ENCODE data around the gene GCNT2.
"Not testable (repeated sequence)": the region's sequence is repeated elsewhere in the genome, so short reads cannot be mapped to it uniquely, and the experiment has no call there.

Gene GCNT2

DNA sequence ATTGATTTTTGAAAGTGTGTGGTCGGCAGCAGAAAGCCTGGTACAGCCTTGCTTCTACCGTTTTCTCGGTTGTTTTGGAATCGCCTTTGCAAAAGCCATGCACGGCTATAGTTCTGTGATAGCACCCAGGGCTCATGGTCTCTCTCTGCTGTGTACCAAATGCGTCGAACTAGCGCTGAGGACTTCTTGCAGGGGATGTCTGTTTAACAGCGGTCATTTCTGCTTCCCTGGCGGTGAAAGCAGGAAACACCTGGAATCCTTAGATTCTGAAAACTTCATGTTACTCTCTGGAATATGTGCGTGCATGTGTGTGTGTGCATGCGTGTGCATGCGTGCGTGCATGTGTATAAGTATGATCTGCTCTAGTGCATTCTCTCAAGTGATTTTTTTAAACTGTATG lies 26.1 kb upstream of the GCNT2 start:
- no peak overlapping the region for H3K4me3 Mint-ChIP-seq
- H3K9me3 Mint-ChIP-seq: no peaks in the 10 kb centered on the region
- H3K27ac Mint-ChIP-seq: no peak overlapping the region
- H3K27me3 Mint-ChIP-seq (ENCODE audit: low read depth): peaks cover 25% of the 10 kb centered on the region
- H3K4me1 Mint-ChIP-seq (ENCODE audit: low read depth): no peaks in the 10 kb centered on the region
- no peaks in the 10 kb centered on the region for H3K36me3 Mint-ChIP-seq (ENCODE audit: low read depth)

DNA sequence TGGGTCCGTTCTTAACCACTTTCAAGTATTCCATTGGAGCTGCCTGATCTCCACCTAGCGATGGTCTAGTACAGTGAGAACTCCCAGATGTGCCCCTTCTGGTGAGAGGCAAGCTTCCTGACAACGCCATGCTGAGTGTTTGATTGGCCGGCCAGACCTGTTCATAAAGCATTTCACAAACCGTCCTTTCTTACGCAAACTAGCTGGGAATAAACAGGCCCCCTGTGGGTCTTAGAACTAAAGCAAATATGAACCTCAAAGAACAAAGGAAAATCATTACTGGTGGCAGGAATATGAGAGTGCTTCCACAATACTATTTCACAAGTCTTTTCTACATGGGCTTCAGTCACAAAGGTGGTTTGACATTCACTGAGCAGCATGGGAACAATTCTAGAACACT lies 15.6 kb upstream of the GCNT2 start:
- Mint-ChIP-seq H3K9me3 (no peaks in the 10 kb centered on the region), H3K4me1 (ENCODE audit: low read depth) (peaks cover 4% of the 10 kb centered on the region), H3K27ac (no peak overlapping the region), H3K36me3 (ENCODE audit: low read depth) (no peaks in the 10 kb centered on the region), H3K4me3 (no peak overlapping the region), H3K27me3 (ENCODE audit: low read depth) (peaks cover 10% of the 10 kb centered on the region)

DNA sequence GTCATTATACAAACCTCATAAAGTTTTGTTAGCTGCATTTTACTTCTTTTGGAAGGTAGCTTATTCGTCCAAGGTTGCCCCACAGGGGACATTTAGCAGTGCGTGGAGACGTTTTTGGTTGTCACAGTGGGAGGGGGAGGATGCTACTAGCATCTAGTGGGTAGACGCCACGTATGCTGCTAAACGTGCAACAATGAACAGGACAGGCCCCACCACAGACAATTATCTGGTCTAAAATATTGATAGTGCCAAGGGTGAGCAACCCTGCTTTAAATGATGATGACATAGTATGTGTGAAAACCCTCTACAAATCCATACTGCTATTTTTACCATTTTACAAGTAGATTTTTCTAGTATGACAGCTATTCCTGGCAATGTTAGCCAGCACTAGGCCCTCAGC lies 13.9 kb upstream of the GCNT2 start:
- H3K4me3 Mint-ChIP-seq: no peak overlapping the region
- H3K27me3 Mint-ChIP-seq (ENCODE audit: low read depth): peaks cover 6% of the 10 kb centered on the region
- no peaks in the 10 kb centered on the region for H3K9me3 Mint-ChIP-seq
- H3K36me3 Mint-ChIP-seq (ENCODE audit: low read depth): no peaks in the 10 kb centered on the region
- H3K4me1 Mint-ChIP-seq (ENCODE audit: low read depth): peaks cover 7% of the 10 kb centered on the region
- H3K27ac Mint-ChIP-seq: no peak overlapping the region

DNA sequence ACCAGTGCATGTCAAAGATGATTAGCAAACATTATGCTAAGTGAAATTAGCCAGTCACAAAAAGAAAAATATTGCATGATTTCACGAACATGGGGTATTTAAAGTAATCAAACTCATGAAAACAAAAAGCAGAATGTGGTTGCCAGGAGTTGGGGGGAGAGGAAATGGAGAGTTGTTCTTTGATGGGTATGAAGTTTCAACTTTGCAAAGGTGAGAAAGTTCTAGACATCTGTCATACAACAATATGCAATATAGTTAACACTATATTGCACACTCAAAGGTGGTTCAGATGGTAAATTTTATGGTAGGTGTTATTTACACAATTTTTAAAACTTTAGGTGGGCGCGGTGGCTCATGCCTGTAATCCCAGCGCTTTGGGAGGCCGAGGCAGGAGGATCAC lies 13.4 kb upstream of the GCNT2 start:
- H3K9me3 Mint-ChIP-seq: no peaks in the 10 kb centered on the region

DNA sequence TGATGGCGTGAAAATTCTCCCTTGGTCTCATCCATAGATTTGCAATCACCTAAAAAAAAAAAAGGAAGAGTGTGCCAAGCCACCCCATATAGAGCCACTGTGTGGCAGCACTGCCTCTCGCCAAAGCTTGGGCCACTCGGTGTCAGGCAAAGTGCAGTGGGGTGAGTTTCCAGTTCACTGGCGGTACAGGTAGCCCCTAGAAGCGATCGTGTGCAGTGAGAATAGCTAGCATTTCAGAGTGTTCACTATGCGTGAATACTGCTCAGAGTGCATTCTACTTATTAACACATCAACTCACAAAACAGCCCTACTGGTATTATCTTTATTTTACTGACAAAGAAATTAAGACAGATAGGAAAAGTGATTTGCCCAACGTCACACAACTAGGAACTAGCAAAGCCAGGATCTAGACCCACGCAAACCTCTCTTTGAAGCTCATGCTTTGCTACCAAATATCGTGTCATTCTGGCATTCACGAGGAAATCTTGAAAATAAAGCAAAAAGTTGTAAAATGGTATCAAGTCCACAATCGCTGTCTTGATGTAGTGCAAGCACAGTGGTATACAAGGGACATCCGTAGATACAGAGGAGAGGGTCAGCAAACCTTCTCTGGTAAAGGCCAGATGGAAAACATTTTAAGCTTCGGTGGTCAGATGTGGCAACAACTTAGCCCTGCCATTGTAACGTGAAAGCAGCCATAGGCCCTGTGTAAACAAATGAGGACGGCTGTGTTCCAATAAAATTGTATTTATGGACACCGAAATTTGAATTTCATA lies 10.4 kb upstream of the GCNT2 start:
- Mint-ChIP-seq H3K27ac (no peak overlapping the region), H3K4me1 (ENCODE audit: low read depth) (peaks cover 7% of the 10 kb centered on the region), H3K9me3 (no peaks in the 10 kb centered on the region), H3K4me3 (no peak overlapping the region), H3K36me3 (ENCODE audit: low read depth) (no peaks in the 10 kb centered on the region), H3K27me3 (ENCODE audit: low read depth) (no peaks in the 10 kb centered on the region)

More for the DNA sequence above, 13.4 kb upstream of the GCNT2 start:
- H3K36me3 Mint-ChIP-seq (ENCODE audit: low read depth): no peaks in the 10 kb centered on the region
- peaks cover 6% of the 10 kb centered on the region for H3K27me3 Mint-ChIP-seq (ENCODE audit: low read depth)
- H3K4me1 Mint-ChIP-seq (ENCODE audit: low read depth): peaks cover 7% of the 10 kb centered on the region
- H3K27ac Mint-ChIP-seq: no peak overlapping the region
- H3K4me3 Mint-ChIP-seq: no peak overlapping the region

DNA sequence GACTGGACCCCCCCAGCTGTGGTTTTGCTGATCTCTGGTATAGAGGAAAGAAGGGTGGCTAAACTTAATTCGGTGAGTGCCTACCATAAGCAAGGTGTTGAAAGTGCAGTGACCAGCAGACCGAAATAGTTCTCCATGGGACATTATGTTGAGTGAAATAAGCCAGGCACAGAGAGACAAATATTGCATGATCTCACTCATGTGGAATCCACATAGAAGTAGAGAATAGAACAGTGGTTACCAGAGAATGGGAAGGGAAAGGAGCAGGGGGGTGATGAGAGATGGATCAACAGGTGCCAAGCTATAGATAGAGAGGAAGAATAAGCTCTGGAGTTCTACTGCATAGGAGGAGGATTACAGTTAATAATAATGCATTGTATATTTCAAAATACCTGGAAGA lies 9.7 kb upstream of the GCNT2 start:
- peaks cover 7% of the 10 kb centered on the region for H3K4me1 Mint-ChIP-seq (ENCODE audit: low read depth)
- no peak overlapping the region for H3K4me3 Mint-ChIP-seq
- no peaks in the 10 kb centered on the region for H3K36me3 Mint-ChIP-seq (ENCODE audit: low read depth)
- no peaks in the 10 kb centered on the region for H3K9me3 Mint-ChIP-seq
- H3K27me3 Mint-ChIP-seq (ENCODE audit: low read depth): no peaks in the 10 kb centered on the region
- H3K27ac Mint-ChIP-seq: no peak overlapping the region

DNA sequence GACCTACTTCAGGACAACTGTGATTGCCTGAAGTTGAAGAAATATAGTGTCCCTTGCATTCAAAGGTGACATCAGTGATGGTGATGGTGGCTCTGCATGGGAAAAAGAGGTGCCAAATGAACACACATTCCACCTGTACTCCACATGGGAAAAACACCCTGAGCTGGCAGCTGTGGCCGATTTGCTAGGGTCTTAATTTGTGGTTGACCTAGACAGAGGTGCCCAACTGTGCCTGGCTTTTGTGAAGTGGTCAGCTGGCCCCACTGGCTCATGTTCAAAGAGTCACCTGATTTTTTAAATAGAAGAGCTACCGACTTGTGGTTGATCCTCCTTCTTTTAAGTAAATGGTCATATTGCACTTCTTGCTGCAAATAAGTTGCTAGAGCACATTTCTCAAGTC lies 7.6 kb upstream of the GCNT2 start:
- Mint-ChIP-seq H3K4me3 (no peak overlapping the region), H3K36me3 (ENCODE audit: low read depth) (no peaks in the 10 kb centered on the region), H3K9me3 (no peaks in the 10 kb centered on the region), H3K27me3 (ENCODE audit: low read depth) (no peaks in the 10 kb centered on the region), H3K27ac (no peak overlapping the region), H3K4me1 (ENCODE audit: low read depth) (peaks cover 6% of the 10 kb centered on the region)

DNA sequence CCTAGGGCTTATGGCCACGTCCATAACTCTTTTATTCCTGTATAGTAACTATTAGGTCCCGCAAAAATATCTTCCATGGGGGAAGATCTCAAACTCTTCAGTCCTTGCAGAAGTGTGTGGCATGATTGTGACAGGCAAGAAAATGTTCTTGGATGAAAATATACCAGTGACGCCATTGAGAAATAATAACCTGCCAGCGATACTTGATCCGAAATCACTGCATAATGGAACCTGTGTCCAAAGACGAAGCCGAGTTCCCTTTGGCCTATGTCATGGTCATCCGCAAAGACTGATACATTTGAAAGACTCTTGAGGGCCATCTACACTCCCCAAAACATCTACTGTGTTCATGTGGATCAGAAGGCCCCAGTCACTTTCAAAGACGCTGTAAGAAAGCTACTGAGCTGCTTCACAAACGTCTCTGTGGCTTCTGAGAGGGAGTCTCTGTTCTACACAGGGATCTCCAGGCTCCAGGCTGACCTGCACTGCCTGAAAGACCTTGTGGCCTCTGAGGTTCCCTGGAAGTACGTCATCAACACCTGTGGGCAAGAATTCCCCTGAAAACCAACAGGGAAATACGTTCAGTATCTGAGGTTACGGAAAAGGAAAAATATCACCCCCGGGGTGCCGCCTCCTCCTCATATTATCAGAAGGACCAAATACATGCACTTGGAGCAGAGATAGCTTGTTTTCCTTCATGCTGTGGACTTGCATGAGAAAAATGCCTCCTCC lies 6.9 kb upstream of the GCNT2 start:
- Mint-ChIP-seq H3K27me3 (ENCODE audit: low read depth) (no peaks in the 10 kb centered on the region), H3K9me3 (no peaks in the 10 kb centered on the region), H3K4me1 (ENCODE audit: low read depth) (peaks cover 10% of the 10 kb centered on the region), H3K4me3 (no peak overlapping the region), H3K27ac (no peak overlapping the region), H3K36me3 (ENCODE audit: low read depth) (no peaks in the 10 kb centered on the region)

DNA sequence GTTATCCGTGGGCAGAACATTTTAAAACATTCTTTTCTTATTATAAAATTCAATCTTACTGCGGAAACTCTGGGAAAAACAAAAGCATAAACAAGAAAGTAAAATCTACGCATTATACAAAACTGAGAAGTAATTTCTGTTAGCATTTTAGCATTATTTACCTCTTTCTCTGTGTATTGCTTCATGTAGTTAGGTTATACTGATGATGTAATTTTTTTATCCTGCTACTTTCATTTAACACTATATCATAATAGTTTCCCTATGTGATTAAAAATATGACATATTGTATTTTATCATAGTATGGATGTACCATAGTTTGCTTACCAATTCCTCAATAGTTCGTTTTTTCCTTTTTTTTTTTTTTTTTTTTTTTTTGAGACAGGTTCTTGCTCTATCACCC lies 4.2 kb upstream of the GCNT2 start:
- peaks cover 5% of the 10 kb centered on the region for H3K4me1 Mint-ChIP-seq (ENCODE audit: low read depth)
- no peaks in the 10 kb centered on the region for H3K36me3 Mint-ChIP-seq (ENCODE audit: low read depth)
- H3K27ac Mint-ChIP-seq: no peak overlapping the region
- H3K27me3 Mint-ChIP-seq (ENCODE audit: low read depth): no peaks in the 10 kb centered on the region
- no peak overlapping the region for H3K4me3 Mint-ChIP-seq
- no peaks in the 10 kb centered on the region for H3K9me3 Mint-ChIP-seq

DNA sequence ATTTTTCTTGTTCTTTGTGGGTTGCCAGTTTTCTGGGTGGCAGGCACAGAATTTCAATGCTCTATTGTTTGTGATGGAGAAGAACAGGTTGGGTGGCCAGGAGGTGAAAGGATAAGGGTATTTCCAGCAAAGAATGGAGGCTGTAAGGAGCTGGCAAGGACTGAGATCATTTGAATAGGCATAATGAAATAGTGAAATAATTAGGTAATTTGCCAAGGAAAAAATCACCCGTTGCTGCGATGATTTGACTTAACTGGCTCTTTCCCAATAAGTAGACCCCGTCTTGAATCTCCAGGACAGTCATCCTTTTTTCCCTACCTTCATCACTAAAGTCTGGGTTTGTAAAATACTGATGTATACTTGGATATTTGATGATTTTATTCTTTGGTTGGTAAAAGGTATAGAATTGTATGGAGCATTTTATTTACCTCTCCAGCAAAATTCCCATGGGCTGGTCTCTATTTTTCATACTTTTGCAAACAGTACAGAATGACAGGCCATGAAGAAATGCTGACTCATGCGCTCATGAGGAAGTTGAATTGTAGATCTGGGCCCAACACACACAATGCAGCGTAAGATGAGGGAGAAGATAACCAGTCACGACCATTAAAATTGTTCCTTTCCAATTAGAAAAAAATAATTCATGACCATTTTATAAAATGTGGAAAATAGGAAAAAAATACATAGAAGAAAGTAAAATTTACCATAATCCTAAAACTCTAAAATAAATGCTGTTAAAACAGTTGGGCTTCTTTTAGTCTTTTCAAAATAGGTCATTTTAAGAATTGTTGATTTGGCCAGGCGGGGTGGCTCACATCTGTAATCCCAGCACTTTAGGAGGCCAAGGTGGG lies 2.4 kb upstream of the GCNT2 start:
- Mint-ChIP-seq H3K9me3 (no peaks in the 10 kb centered on the region), H3K27me3 (ENCODE audit: low read depth) (no peaks in the 10 kb centered on the region), H3K36me3 (ENCODE audit: low read depth) (no peaks in the 10 kb centered on the region), H3K4me1 (ENCODE audit: low read depth) (peaks cover 5% of the 10 kb centered on the region), H3K4me3 (no peak overlapping the region), H3K27ac (no peak overlapping the region)

DNA sequence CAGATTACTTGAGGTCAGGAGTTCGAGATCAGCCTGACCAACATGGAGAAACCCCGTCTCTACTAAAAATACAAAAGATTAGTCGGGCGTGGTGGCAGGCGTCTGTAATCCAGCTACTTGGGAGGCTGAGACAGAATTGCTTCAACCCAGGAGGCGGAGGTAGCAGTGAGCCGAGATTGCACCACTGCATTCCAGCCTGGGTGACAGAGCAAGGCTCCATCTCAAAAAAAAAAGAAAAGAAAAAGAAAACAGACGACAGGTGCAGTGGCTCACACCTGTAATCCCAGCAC lies 1.8 kb upstream of the GCNT2 start:
- H3K4me1 Mint-ChIP-seq (ENCODE audit: low read depth); H3K27me3 Mint-ChIP-seq (ENCODE audit: low read depth); H3K4me3 Mint-ChIP-seq; H3K36me3 Mint-ChIP-seq (ENCODE audit: low read depth); H3K9me3 Mint-ChIP-seq; H3K27ac Mint-ChIP-seq: not testable (repeated sequence)

DNA sequence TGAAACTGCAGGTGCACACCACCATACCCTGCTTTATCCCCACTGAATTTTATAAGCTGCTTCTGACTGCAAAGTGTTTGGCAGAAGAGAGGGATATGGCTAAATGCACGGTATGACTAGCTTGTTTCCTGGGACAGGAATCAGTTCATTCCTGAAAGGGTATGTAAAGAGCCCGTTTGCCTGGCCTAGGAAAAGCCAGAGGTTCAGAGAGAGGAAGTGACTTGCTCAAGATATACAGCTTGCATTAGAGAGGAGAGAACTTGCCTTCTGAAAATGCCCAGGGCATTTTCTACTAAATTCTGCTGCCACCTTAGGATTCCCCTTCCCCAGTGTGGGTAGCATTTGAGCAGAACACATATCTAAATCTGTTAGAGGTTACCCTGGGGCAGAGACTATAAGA lies 683 bp upstream of the GCNT2 start:
- peaks cover 5% of the 10 kb centered on the region for H3K4me1 Mint-ChIP-seq (ENCODE audit: low read depth)
- H3K27ac Mint-ChIP-seq: no peak overlapping the region
- H3K4me3 Mint-ChIP-seq: no peak overlapping the region

DNA sequence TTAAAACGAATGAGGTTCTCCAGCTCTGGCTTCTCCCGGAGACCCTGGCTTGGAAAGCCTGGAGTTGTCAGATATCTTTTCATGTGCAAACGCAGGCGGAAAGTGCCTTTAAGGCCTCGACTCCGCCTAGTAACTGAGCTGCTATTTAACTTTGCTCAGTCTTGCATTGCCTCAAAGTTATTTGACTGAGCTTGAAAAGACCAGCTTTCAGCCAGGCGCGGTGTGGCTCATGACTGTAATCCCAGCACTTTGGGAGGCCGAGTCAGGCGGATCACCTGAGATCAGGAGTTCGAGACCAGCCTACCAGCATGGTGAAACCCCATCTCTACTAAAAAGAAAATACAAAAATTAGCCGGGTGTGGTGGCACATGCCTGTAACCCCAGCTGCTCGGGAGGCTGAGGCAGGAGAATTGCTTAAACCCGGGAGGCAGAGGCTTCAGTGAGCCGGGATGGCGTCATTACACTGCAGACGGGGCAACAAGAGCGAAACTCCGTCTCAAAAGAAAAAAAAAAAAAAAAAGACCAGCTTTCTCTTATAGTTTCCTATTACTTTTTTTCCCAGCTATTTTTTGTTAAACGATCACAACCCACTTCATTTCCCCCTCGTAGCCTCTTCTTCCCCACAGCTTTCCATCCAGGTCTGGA lies 1.9 kb downstream of the GCNT2 start:
- H3K4me3 Mint-ChIP-seq: no peak overlapping the region
- no peak overlapping the region for H3K27ac Mint-ChIP-seq
- no peaks in the 10 kb centered on the region for H3K36me3 Mint-ChIP-seq (ENCODE audit: low read depth)
- H3K4me1 Mint-ChIP-seq (ENCODE audit: low read depth): peaks cover 9% of the 10 kb centered on the region
- no peaks in the 10 kb centered on the region for H3K27me3 Mint-ChIP-seq (ENCODE audit: low read depth)
- H3K9me3 Mint-ChIP-seq: no peaks in the 10 kb centered on the region

More for the DNA sequence above, 683 bp upstream of the GCNT2 start:
- no peaks in the 10 kb centered on the region for H3K36me3 Mint-ChIP-seq (ENCODE audit: low read depth)
- no peaks in the 10 kb centered on the region for H3K9me3 Mint-ChIP-seq
- H3K27me3 Mint-ChIP-seq (ENCODE audit: low read depth): no peaks in the 10 kb centered on the region

DNA sequence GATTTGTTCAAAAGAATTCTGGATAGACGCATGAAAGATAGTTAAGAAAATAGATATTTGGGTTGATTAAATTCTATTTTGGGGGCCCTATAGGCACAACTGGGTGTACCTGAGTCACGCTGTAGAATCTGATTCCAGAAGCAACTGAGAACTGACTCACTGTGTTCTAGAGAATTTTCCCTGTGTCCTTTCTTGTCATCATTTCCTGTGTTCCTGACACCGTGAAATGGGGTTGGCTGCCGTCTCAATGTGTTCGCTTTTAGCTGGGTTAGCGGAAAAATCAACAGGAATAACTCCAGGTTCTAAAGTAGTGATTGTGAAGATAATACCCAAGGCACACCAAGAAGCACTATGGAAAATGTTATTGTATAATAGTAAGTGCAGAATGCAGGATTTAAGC lies 5.0 kb downstream of the GCNT2 start:
- H3K36me3 Mint-ChIP-seq (ENCODE audit: low read depth): peaks cover 6% of the 10 kb centered on the region

More for the DNA sequence above, 5.0 kb downstream of the GCNT2 start:
- no peak overlapping the region for H3K27ac Mint-ChIP-seq
- H3K9me3 Mint-ChIP-seq: no peaks in the 10 kb centered on the region
- H3K27me3 Mint-ChIP-seq (ENCODE audit: low read depth): no peaks in the 10 kb centered on the region
- peaks cover 25% of the 10 kb centered on the region for H3K4me1 Mint-ChIP-seq (ENCODE audit: low read depth)
- H3K4me3 Mint-ChIP-seq: no peak overlapping the region

All from T-helper 1 cell treated with Interleukin-12 subunit alpha and Interleukin-12 subunit beta and Interleukin-4 antibody, amounts not matched to agents 30 μg/mL and 1 μg/mL, for 36 hours (primary cell).